Stomach (tissue), 4 donors: Measurements from ENCODE around the gene SLC2A6.

Experiments used
- CTCF ChIP-seq, 7 experiments: fragments of 450-650 bp in 4 of 7; fragments of 200-600 bp in 3 of 7; sonication (generic) in 3 of 7; IDR thresholded peaks; one replicate each; pipeline ENCODE4 v1.5.1; 2016 to 2019; ENCODE audit warnings: antibody characterized with exemption in 7 of 7, control low read depth in 2 of 7, mild to moderate bottlenecking in 1 of 7
- EP300 ChIP-seq: sonication (generic); formaldehyde crosslinking; IDR thresholded peaks from one replicate; pipeline ENCODE4 v1.6.1; 2017; ENCODE audit warnings: antibody characterized with exemption
- POLR2A ChIP-seq, 4 donors: fragments of 450-650 bp; IDR thresholded peaks; one replicate each; pipeline ENCODE4 v1.6.1; 2016; ENCODE audit warnings: antibody characterized with exemption in 4 of 4, control low read depth in 2 of 4, mild to moderate bottlenecking in 1 of 4, moderate library complexity in 1 of 4
- POLR2AphosphoS5 ChIP-seq, 3 donors: sonication (generic); formaldehyde crosslinking; IDR thresholded peaks; one replicate each; pipeline ENCODE4 v1.6.1; 2016; ENCODE audit warnings: antibody characterized with exemption in 3 of 3

GRCh38 chr9:133454325-133454724 lies 24.6 kb downstream of the SLC2A6 start:
- TF ChIP-seq CTCF (IDR thresholded peaks at IDR 0.05) (no peak), POLR2A (IDR thresholded peaks at IDR 0.05) (no peak), POLR2AphosphoS5 (IDR thresholded peaks at IDR 0.05) (no peak), EP300 (no peak)
